Endothelial cell of umbilical vein (primary cell): ENCODE results near the gene GRAMD1B. TPM values are rescaled to one million over a fixed set of nuclear protein-coding genes. Genes with fewer than 3 reads are reported as not detected.

Source experiments
- BruUV-seq: library from RNA; stranded (reverse); fragments of 400-500 nt; replicated peaks from 2 replicates; lab custom pipeline; 2021; lab: Mats Ljungman, UMichigan
- CTCF ChIA-PET: fragments of 300-600, 350-600 bp; sonication (Branson Sonifier 250); formaldehyde crosslinking; loops from one replicate; lab custom pipeline; 2021; ENCODE audit warnings: antibody characterized with exemption, inconsistent platforms; lab: Charles Lee
- POLR2A ChIA-PET: fragments of 300-600, 350-600 bp; sonication (Branson Sonifier 250); formaldehyde crosslinking; loops from one replicate; lab custom pipeline; 2021; ENCODE audit warnings: antibody characterized with exemption, inconsistent platforms; lab: Charles Lee
- DNase-seq: peaks from one replicate; pipeline ENCODE4 v3.0.0-alpha.2; 2011; ENCODE audit warnings: low read depth, low spot score
- FAIRE-seq: peaks from 2 replicates; lab custom pipeline; 2011; peaks lifted over from hg19 to GRCh38; lab: Jason Lieb, UNC
- H2AFZ ChIP-seq: 2 replicates; pipeline ENCODE4 v1.6.0; 2012; ENCODE audit warnings: low read depth, low read length, control low read depth, inconsistent platforms
- H3K27ac ChIP-seq: 2 replicates; pipeline ENCODE4 v1.5.1; 2011; ENCODE audit warnings: low read depth, mild to moderate bottlenecking, control low read depth, low read length, moderate library complexity; ENCODE audit not compliant: insufficient read depth
- H3K27me3 ChIP-seq, 2 experiments: 2 replicates each; pipeline versions ENCODE4 v1.6.0 to v1.6.1; 2011; ENCODE audit warnings: low read length in 2 of 2, mixed read lengths in 1 of 2; ENCODE audit not compliant: control insufficient read depth in 2 of 2, insufficient read depth in 2 of 2
- H3K36me3 ChIP-seq, 2 experiments: 2 replicates in 1 of 2; 3 replicates in 1 of 2; pipeline ENCODE4 v1.5.1; 2011; ENCODE audit warnings: low read length in 2 of 2, mild to moderate bottlenecking in 1 of 2, moderate library complexity in 1 of 2; ENCODE audit not compliant: control insufficient read depth in 2 of 2, insufficient read depth in 2 of 2; ENCODE audit errors: extremely low read depth in 1 of 2
- H3K4me1 ChIP-seq: 3 replicates; pipeline ENCODE4 v1.5.1; 2011; ENCODE audit warnings: mild to moderate bottlenecking, low read length; ENCODE audit not compliant: control insufficient read depth, insufficient read depth; ENCODE audit errors: extremely low read depth
- H3K4me2 ChIP-seq: 2 replicates; pipeline ENCODE4 v1.6.1; 2011; ENCODE audit warnings: low read length, control low read depth, mixed read lengths; ENCODE audit not compliant: insufficient read depth
- H3K4me3 ChIP-seq, 3 experiments: fragments of 200-600 bp in 1 of 3; sonication (generic), shearing (Covaris generic) in 1 of 3; replicated peaks in 1 of 3; 2 replicates each; pipeline ENCODE4 v1.5.1; 2011 to 2016; ENCODE audit warnings: control low read depth in 3 of 3, low read length in 3 of 3, mild to moderate bottlenecking in 2 of 3, inconsistent platforms in 1 of 3, low read depth in 1 of 3, moderate library complexity in 1 of 3; ENCODE audit not compliant: insufficient read depth in 1 of 3
- H3K79me2 ChIP-seq: 2 replicates; pipeline ENCODE4 v1.6.0; 2012; ENCODE audit warnings: low read length, inconsistent platforms; ENCODE audit not compliant: control insufficient read depth, insufficient read depth
- H3K9ac ChIP-seq: replicated peaks from 2 replicates; pipeline ENCODE3; 2011; ENCODE audit warnings: low read length, control low read depth; ENCODE audit not compliant: insufficient read depth; ENCODE audit errors: extremely low read depth
- H3K9me1 ChIP-seq: replicated peaks from 3 replicates; pipeline ENCODE4 v1.6.0; 2011; ENCODE audit warnings: mild to moderate bottlenecking, low read length; ENCODE audit not compliant: control insufficient read depth, insufficient read depth; ENCODE audit errors: extremely low read depth
- H3K9me3 ChIP-seq: replicated peaks from 2 replicates; pipeline ENCODE4 v1.5.1; 2012; ENCODE audit warnings: low read length, inconsistent platforms; ENCODE audit not compliant: control insufficient read depth, insufficient read depth
- H4K20me1 ChIP-seq: replicated peaks from 2 replicates; pipeline ENCODE3; 2011; ENCODE audit warnings: mild to moderate bottlenecking, low read length; ENCODE audit not compliant: control insufficient read depth, insufficient read depth; ENCODE audit errors: extremely low read depth
- CTCF ChIP-seq, 2 donors: IDR thresholded peaks; 1 replicate in 1 of 2; 2 replicates in 1 of 2; pipeline ENCODE4 v1.5.1; 2011; ENCODE audit warnings: low read length in 2 of 2, mild to moderate bottlenecking in 2 of 2, moderate library complexity in 2 of 2, control low read depth in 1 of 2, inconsistent platforms in 1 of 2, low read depth in 1 of 2; ENCODE audit not compliant: insufficient read depth in 1 of 2; ENCODE audit errors: extremely low read depth in 1 of 2
- EZH2 ChIP-seq: IDR thresholded peaks from 2 replicates; pipeline ENCODE4 v1.6.1; 2012; ENCODE audit warnings: borderline replicate concordance, low read depth, mild to moderate bottlenecking, moderate library complexity, low read length, inconsistent platforms; ENCODE audit not compliant: severe bottlenecking
- FOS ChIP-seq: IDR thresholded peaks from 2 replicates; pipeline ENCODE4 v1.6.1; 2011; ENCODE audit warnings: mild to moderate bottlenecking, low read length, moderate library complexity, borderline replicate concordance; ENCODE audit not compliant: insufficient read depth
- GATA2 ChIP-seq: IDR thresholded peaks from 2 replicates; pipeline ENCODE4 v1.7.0; 2011; ENCODE audit warnings: low read depth, mild to moderate bottlenecking, moderate library complexity, mixed read lengths, low read length; ENCODE audit not compliant: insufficient read length, insufficient read depth
- JUN ChIP-seq: IDR thresholded peaks from 2 replicates; pipeline ENCODE4 v1.6.1; 2011; ENCODE audit warnings: borderline replicate concordance, low read depth; ENCODE audit not compliant: insufficient read length, insufficient read depth
- MYC ChIP-seq: IDR thresholded peaks from one replicate; pipeline ENCODE4 v1.6.1; 2011; ENCODE audit warnings: mild to moderate bottlenecking, low read depth, low read length
- POLR2A ChIP-seq: IDR thresholded peaks from 2 replicates; pipeline ENCODE4 v1.6.1; 2012; ENCODE audit warnings: low read depth, mild to moderate bottlenecking, control low read depth, low read length
- POLR2AphosphoS5 ChIP-seq: IDR thresholded peaks from 2 replicates; pipeline ENCODE4 v1.6.1; 2012; ENCODE audit warnings: low read depth, mild to moderate bottlenecking, control low read depth, low read length, moderate library complexity; ENCODE audit not compliant: insufficient read depth
- dilution Hi-C: fragments of 300-500 bp; cut with MboI; formaldehyde crosslinking; loops from one replicate; pipeline ENCODE4 v1.15.0; 2019; ENCODE audit warnings: low sequenced_read_pairs; ENCODE audit not compliant: extremely low pct_ligation_motif_present
- intact Hi-C: fragments of 100-400 bp; cut with micrococcal nuclease; formaldehyde crosslinking; loops from one replicate; pipeline ENCODE4 v1.10.0; 2022
- polyA plus RNA-seq, 4 experiments: library from polyadenylated mRNA; depleted of rRNA in 3 of 4; stranded (reverse) in 3 of 4; unstranded in 1 of 4; fragments of >200 nt; gene quantifications; 2 replicates each; pipeline versions ENCODE4 v1.2.1 to v1.2.3, GENCODE V29; 2011 to 2012; ENCODE audit warnings: missing spikeins in 1 of 4
- total RNA-seq: library from RNA; stranded (reverse); gene quantifications from 2 replicates; pipeline ENCODE4 v1.2.3, GENCODE V29; 2021
- TF ChIP-seq, protein P1 (sequence below): IDR thresholded peaks from 2 replicates; pipeline ENCODE4 v1.6.1; 2011; ENCODE audit not compliant: insufficient read depth, insufficient read length

Gene GRAMD1B
- total and polyA plus RNA-seq, 2 donors (not counting 3 experiments of a cell fraction or from before 2014, with no cell fraction given): 5.1 to 11.1 TPM

GRCh38 chr11:123568367-123568870 is 138.3 kb downstream of the GRAMD1B start:
- Histone ChIP-seq H3K9ac (no peak overlapping the region), H4K20me1 (no peaks in the 10 kb centered on the region), H3K4me2 (no peak overlapping the region), H3K27me3 (peaks cover 0 to 2% of the 10 kb centered on the region in 2 experiments), H3K36me3 (no peaks in the 10 kb centered on the region), H3K9me3 (no peaks in the 10 kb centered on the region), H2AFZ (no peak overlapping the region), H3K79me2 (no peaks in the 10 kb centered on the region), H3K27ac (no peak overlapping the region), H3K4me3 (no peak overlapping the region), H3K9me1 (no peaks in the 10 kb centered on the region), H3K4me1 (no peaks in the 10 kb centered on the region)
- DNase-seq (no peak), FAIRE-seq (no peak)
- POLR2A ChIA-PET: no interaction called here
- intact Hi-C loops (no loop called here), dilution Hi-C loops (no loop called here)
- no peak for TF ChIP-seq GATA2
- no peak for TF ChIP-seq CTCF (IDR thresholded peaks at IDR 0.05; ENCODE audit: extremely low read depth in 1 of 2, insufficient read depth in 1 of 2, low read depth in 1 of 2, low read length in 2 of 2)
- TF ChIP-seq, protein P1, sequence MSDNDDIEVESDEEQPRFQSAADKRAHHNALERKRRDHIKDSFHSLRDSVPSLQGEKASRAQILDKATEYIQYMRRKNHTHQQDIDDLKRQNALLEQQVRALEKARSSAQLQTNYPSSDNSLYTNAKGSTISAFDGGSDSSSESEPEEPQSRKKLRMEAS: no peak
- TF ChIP-seq POLR2AphosphoS5: no peak
- no peak for TF ChIP-seq EZH2
- no peak for TF ChIP-seq MYC
- no peak for TF ChIP-seq FOS
- TF ChIP-seq JUN: no peak
- TF ChIP-seq POLR2A: no peak
- CTCF ChIA-PET: interaction anchor here (1.2 to 2.2 kb wide), 3 partner anchors 11 to 14 kb away, joined by 3 to 9 read pairs (median 5); no protein-coding TSS in a partner anchor
- no TSS peak for BruUV-seq
